Islet precursor cell (in vitro differentiated cells): Measurements from ENCODE around the gene LINC01488.

Experiments
- DNase-seq: peaks from one replicate; pipeline ENCODE4 v3.0.0-alpha.2; 2018

Gene LINC01488

GRCh38 chr11:69482322-69482721, 859 bp downstream of the LINC01488 start:
- no peak for DNase-seq

DNA sequence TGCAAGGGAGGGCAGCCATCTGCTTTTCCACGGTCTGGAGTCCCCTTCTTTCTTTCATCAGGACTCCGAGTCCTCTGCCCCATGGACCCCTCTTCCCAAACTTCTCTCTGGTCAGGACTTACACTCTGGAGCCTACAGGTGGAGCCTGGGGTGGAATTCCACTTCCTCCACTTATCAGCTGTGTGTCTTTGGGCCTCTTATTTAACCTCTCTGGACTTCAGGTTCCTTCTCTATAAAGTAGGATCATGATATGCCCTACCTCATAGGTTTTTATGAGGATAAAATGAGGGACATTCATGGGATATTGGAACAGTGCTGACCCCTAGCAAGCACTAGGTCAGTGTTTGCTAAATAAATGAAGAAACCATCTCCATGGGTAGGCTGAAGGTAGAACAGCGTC, 1.7 kb downstream of the LINC01488 start:
- no peak for DNase-seq

- DNase-seq = no peak
These were observed 2.4 kb downstream of the LINC01488 start for GRCh38 chr11:69483691-69484426.

DNA sequence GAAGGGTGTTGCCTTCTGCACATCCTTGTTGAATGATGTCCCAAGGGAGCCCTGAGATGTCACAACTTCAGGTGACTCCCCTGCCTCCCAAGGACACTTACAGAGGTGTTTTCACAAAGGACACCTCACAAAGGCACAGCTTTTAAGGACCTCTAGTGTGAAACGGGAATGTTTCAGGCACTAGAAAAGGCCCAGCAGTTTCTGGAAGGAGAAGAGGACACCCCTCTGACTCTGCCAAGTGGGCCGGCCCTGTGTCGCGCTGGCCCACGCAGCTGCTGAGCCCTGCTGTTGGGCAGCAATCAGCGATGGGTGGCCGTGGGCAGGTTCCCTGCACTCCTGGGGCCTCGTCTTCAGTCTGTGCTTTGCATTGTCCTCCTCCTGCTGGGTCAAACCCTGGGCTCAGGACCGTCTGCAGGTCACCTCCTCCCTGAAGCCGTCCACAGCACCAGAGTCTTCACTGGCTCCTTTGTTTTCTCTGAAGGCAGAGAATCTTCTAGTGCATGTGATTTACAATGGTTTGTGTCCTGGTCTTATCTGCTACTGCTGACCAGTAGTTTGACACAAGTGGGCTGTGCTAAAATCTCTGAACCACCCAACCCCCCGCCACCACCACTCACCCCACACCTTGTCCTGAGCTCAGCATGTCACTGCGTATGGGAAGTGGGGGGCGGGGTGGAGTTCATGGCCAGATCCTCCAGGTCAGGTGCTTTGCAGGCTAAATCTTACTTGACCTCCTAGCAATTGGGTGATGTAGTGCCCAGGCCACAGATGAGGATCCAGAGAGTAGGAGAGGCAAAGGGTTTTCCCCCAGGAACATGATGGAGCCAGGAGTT, 3.2 kb downstream of the LINC01488 start:
- no peak for DNase-seq

GRCh38 chr11:69485337-69486041, 4.0 kb downstream of the LINC01488 start:
- peak; percentile 88 for DNase-seq

DNA sequence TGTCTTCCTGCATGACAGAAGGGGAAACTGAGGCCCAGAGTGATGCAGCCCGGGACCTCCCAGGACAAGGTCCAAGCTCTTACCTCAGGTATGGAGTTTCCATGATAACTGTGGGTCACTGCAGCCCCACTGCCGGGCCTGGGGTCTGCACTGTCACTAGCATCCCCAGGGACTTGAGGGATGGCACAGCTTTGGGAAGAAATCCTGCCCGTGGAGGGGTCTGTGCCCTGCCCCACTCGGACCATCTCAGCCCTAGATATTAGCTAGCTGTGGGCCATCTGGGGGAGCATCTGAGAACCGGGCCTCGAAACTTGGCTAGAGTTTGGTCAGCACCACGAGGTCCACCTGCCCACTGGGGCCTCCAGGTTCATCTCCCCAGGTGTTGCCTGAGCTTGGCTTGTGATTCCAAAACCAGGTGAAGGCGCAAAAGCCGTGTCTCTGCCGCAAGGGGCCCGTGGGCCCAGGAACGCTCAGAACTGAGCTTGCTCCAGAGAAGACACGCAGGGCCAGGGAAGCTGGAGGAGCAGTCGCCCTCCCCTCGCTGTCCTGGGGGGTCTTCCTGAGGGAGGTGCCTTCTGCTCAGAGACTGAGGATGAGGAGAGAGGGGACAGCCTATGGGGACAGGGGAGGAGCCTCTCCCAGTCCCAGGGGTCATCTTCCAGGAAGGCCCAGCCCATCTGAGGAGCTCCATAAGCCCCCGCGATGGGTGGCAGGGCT, 4.8 kb downstream of the LINC01488 start:
- no peak for DNase-seq

GRCh38 chr11:69486773-69487291, 5.4 kb downstream of the LINC01488 start:
- no peak for DNase-seq

DNA sequence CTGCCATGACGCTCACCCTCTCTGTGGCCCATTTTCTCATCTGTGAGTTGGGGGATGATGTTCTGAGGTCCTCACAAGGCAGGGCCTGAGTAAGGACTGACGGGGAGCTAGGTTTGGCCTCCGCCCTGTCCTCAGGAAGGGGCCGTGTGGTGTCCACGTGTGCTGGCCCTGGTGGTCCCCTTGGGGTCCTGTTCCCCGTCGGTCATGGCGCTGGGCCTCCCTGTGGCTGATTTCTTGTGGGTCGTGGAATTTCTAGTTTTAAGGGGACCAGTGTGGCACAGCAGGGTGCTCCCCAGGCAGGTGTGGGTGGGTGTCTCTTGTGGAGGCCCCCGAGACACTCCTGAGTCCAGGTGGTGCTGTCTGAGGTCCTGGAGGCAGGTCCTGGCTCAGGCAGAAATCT, 5.9 kb downstream of the LINC01488 start:
- DNase-seq = no peak

DNA sequence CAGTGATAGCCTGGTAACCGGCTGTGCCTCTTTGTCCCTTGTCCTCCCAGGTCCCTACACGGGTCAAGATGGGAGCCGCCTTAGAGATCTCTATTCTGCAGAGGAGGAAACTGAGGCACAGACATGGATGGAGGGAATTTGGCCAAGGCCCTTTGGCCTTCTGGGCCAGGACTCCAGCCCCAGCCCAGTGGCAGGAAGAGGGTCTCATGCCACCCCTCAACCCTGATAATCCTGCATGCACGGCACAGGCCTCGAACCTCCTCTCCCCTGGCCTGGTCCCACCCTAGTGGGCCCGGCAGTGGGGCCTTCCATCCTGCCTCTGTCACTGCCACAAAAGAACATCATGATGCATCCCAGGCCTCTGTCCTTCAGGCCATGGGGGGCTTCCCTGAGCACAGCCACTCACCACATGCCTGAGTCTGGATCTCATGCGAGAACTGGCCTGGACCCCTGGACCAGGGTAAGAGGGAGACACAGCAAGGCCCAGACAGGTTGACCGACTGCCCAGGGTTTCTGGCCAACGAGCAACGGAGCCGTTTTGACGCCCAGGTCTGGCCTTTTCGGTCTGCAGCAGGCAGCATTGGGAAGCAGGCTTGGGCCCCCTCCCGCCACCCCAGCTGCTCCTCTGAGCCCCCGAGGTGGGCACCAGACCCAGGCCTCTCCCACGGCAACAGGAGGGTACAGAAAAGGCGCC, 6.5 kb downstream of the LINC01488 start:
- no peak for DNase-seq

DNA sequence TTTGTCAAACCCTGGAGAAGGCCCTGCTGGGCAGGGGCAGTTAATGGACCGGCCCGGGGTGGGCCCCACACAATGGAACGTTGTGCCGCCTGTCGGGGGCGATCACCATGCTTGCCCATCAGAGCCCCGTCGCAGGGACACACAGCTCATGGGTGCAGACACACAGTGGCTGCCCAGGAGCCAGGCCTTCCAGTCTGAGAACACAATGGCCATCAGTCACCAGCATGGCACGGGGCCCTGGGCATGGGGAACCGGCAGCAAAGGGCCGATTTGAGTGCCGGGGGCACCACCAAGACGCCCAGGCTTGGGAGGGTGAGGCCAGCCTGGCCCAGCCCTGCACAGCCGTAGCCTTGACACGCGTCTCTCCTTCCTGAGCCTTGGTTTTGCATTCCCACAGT, 7.1 kb downstream of the LINC01488 start:
- no peak for DNase-seq

GRCh38 chr11:69489031-69489745, 7.7 kb downstream of the LINC01488 start:
- no peak for DNase-seq

- no peak for DNase-seq
These were observed 8.4 kb downstream of the LINC01488 start for GRCh38 chr11:69489746-69490365.

- no peak for DNase-seq
These were observed 9.1 kb downstream of the LINC01488 start for GRCh38 chr11:69490516-69490915.

GRCh38 chr11:69491071-69492031, 9.9 kb downstream of the LINC01488 start:
- DNase-seq = no peak

GRCh38 chr11:69492201-69492991, 10.9 kb downstream of the LINC01488 start:
- no peak for DNase-seq

- DNase-seq = no peak
These were observed 12.7 kb downstream of the LINC01488 start for GRCh38 chr11:69493931-69494821.

- no peak for DNase-seq
These were observed 13.4 kb downstream of the LINC01488 start for GRCh38 chr11:69494851-69495250.
